PC-9 (cell line): ENCODE data around the gene SETD4.

Experiments used
- CTCF ChIP-seq: fragments of 200-600 bp; sonication (generic); conservative IDR thresholded peaks from 2 replicates; pipeline ENCODE4 v1.6.1; 2017; ENCODE audit warnings: mixed run types, antibody characterized with exemption, mild to moderate bottlenecking, moderate library complexity
- EZH2 ChIP-seq: fragments of 200-600 bp; sonication (generic); IDR thresholded peaks from 2 replicates; pipeline ENCODE4 v1.8.0; 2017; ENCODE audit warnings: antibody characterized with exemption, low read depth

- TF ChIP-seq CTCF (no peak), EZH2 (no peak)
Measured at GRCh38 chr21:36093512-36093911, 33.2 kb upstream of the SETD4 start.
